CD4-positive, alpha-beta T cell treated with Interleukin-15 for 4 hours (primary cell): ENCODE data around the gene CPNE4.

Source experiments
- DNase-seq: peaks from one replicate; pipeline ENCODE4 v3.0.0-alpha.2; 2020; ENCODE audit warnings: low spot score

The CPNE4 gene

DNA sequence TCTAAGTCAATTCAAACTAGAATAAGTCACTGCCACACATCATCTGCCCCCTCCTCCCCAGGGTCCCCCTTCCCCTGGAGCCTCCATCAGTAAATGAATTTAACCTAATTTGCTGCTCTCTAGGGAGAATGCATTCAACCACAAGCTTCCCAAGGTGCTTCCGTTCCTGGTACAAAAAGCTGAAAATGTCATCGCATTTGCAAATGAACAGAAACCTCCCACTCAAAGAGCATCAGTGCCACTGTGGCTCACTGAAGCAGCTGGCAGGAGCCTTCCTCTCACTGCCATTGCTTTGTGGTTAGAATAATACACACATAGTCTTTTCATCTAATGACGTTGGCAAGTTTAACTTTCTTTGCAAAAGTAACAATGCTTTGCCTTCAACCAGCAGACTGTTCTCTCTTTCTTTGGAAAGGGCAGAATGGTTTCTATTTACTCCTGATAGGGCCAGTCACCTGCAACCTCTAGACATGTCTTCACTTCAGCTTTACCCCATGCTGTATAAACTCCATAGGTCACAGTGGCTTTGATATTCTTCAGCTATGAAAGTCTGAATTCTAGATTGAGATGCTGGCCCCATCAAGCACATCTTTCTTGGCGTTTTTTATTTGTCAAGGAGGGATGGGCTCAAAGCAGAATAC lies 238.1 kb downstream of the CPNE4 start:
- no peak for DNase-seq

DNA sequence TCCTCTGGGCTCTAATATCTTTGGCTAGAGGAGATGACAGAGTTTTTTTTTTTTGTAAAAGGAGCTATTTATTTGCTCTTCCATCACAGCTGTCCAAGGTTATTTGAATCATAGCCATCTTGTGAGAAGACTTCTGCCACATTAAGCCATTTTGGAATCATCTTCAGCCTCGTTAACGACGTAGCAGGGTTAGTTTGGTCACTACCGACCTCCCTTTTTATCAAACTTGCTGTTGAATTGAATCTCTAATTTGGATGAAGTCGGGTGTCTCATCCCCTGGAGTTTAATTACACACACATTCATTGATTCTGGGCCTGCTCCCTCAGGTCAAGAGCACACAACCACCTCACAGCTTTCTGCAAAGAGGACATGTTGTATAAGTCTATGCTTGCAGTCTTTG lies 238.7 kb downstream of the CPNE4 start:
- DNase-seq, result no peak

DNA sequence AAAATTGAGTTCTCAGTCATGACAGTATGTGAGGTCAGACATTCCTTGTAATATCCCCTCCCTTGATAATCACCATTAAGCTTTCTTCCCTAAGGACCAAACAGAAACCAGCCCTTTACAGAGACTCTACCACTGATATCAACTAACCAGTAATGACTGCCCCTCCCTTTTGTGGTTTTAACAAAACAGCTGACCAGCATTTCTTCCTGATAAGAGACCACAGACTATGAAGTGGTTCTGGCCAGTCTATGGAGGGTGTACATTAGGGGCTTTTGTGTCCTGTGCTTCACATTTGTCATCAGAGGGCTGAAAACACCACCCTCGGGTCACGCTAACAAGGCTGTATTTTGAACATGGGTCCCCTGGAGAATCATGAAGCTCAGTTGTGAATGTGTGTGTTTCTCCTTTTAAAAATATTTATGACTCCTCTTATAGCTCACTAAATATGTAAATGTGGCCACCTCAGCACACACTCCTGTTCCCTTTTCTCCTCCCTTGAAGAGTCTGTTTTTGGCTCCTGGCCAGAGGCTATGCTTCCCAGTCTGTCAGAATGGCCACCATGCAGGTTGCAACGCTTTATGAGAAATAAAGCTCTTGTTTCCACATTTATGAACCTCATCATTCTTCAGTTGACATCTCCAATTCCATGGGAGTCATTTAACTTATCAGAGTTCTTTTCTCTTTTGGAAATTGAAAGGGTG lies 239.3 kb downstream of the CPNE4 start:
- DNase-seq, result no peak

DNA sequence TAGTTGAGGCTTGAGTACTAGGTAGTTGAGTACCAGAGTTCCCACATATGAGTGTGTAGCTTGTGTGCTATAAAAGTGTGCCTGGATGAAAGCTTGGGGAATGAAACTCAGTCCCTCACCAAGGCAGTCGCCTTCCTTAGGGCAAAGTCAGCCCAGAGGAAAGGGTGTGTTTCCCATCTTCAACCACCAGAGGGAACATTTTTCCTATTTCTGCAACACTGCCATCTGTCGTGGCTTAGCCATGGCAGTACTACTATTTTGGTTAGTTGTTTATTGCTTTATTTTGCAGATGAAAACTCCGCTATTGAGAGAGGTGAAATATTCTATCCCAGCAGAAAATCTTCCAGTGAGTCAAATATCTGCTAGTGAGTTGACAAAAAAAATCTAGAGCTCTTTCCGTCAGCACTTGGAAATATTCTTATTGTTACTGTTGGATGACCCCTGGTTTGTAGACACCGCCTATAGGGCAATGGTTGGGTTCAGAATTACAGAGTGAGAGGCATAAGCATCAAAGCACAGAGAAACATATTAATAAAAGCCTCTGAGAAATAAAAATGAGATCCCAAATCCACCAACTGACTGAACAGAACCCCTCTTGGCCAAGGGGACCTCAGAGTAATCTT lies 239.9 kb downstream of the CPNE4 start:
- DNase-seq, result peak; percentile 34

DNA sequence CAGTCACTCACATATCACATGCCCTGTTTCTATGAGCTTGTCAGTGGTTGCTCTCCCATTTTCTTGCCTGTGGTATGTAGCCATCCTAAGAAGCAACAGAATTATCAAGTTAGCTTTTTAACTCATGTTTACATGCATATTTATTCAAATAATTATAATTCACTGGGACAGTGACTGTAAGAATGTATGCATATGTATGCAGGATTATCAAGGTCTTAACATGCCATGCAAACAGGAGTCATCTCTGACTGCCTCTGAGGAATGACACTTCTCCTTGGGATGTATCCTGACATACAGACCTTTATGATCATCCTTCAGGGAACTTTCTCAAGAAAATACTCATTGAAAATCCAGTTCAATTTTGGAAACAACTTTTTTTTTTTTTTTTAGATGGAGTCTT lies 240.9 kb downstream of the CPNE4 start:
- DNase-seq, result no peak

DNA sequence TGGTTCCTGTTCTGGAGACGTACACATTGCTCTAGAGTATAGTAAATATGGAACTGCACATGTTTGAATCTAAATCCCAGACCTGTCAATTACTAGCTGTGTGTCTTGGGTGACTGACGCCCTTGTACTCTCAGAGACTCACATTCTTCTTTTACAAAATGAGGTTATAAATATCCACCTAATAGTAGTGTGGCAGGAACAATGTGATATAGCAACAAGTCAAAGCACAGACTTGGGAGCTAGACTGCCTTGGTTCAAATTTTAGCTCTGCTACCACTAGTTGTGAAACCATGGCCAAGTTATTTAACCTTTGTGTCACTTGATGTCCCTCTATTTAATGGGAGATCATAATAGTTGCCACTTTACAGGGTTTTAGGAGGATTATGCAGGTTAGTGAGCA lies 245.6 kb downstream of the CPNE4 start:
- no peak for DNase-seq

DNA sequence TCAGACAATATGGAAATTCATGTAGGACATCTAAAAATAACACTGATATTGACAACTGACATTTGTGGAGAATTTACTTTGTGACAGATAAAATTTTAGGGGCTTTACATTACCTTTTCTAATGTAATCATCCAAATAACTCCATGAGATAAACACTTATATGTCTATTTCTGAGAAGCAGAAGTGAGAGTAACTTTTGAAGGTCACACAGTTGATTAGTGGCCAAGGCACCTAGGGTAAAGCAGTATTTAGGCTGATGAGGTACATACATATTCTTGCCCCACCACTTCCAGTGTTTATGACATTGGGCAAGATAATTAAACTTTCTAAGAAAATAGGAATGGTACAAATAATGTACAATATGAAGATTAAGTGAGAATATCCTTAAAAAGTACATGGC lies 248.4 kb downstream of the CPNE4 start:
- no peak for DNase-seq

DNA sequence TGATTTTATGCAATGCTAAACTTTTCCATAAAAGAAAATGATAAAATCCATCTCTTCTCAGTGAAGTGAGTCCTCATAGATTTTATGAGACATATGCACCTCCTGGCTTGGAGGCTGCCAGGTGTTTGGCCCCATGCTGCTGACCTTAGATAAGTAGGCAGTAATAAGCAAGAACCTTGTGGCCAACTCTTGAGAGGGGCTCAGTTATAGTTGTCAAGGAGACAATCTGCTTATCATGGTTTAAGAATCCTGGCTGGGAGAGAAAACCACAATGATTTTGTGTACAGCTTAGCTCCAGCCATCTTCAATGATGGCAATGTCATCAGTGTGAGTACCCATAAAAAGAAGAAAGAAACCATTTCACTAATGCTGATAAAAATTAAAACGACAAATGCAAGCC lies 252.1 kb downstream of the CPNE4 start:
- no peak for DNase-seq

DNA sequence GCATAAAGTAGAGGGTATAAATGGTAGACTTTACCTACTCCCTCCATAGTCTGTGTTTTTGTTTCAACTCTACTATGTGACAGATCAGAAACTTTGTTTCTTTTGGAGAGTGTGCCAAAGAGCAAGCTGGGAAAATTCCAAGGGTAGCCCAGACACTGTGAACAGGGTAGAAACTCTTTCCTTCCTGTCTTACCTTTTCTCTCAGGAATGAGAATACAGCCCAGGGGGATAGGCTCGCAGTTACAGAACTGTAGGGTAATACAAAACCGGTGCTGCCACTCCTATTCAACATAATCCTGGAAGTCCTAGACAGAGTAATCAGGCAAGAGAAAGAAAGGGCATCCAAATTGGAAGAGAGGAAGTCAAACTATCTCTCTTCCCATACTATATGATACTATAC lies 256.3 kb downstream of the CPNE4 start:
- no peak for DNase-seq

DNA sequence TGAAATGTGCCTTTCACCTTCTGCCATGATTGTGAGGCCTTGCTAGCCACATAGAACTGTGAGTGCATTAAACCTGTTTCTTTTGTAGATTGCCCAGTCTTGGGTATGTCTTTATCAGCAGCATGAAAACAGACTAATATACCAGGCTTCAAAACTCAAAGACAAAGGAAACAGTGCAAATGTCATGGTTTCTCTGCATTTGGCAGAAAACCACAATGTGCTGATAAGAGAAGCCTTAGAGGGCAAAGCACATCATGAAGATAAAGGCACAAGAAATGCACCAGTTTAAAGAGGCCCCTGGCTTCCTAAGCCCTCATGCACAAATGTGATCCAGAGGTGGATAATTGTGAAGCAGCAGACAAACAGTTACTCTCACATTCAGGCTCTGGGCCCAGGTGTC lies 259.2 kb downstream of the CPNE4 start:
- DNase-seq, result no peak

DNA sequence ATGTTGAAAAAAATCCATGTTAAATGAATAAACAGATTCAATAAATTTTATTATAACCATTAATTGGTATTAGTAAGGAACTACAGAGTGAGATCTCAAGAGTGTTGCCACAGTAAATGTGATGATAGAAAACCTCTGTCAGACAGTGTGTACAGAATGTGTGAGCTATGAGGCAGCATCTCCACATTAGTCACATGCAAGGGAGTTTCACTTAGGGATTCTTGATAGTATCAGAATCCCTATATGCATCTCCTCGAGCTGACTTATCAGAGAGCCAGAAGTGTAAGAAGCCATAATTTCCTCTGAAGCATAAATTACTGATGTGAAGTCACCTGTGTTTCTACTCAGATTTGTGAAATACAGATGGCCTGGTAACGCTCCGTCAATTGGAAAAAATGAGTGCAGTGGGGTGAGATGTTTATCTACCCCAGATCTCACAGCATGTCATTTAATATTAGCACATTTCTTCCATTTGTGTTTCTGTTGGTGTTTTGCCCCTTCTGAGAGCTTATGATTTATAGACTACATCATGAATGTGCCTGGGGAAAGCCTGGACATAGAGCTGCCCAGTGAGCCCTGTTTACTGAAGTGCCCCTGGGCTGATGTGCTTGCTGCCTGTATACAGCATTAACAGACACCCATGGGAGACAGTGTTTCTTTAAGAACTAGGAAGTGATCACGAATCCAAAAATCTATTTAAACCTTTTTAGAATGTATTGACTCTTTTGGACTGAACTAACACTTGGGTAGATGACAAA lies 262.4 kb downstream of the CPNE4 start:
- DNase-seq, result no peak

DNA sequence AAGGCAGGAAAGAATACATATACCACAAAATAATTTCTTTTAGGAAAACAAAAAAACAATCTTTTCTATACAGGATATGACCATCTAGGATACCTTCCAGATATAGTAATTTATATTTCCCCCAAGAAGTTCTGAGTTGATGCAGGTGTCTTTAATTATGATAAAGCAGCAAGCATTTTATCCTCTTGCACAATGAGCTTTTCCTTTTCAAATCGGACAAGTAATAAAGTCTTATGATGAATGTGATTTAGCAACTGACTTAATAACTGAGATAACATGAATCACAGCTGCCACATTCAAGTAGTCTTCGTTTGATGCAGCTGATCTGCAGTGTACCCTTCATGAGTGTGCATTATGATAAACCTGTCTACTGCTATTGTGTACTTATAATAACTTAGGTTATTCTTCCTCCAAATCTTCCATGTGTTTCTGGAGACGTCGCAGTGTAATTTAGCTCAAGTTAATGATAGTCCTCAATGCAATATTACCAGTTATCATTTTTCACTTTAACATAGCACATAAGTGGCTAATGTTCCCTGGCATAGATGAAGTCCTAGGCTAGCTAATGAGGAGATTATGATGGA lies 271.7 kb downstream of the CPNE4 start:
- DNase-seq, result no peak

DNA sequence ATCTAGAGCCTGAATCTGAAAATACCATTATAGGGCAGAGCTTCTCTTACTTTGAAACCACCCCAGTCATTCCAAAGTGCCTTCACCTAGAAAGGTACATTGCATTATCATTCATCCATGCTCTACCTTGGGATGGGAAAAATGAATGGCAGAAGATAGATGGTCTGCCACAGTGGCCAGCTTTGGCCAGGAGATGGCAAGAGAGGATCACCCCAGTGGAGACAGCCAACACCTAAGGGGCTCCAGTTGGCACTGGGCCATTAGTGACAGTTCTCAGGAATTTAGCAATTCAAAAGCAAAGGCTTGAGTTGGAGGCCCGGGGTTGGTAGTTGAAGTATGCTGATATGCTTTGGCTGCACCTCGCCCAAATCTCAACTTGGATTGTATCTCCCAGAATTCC lies 278.4 kb downstream of the CPNE4 start:
- DNase-seq, result no peak

DNA sequence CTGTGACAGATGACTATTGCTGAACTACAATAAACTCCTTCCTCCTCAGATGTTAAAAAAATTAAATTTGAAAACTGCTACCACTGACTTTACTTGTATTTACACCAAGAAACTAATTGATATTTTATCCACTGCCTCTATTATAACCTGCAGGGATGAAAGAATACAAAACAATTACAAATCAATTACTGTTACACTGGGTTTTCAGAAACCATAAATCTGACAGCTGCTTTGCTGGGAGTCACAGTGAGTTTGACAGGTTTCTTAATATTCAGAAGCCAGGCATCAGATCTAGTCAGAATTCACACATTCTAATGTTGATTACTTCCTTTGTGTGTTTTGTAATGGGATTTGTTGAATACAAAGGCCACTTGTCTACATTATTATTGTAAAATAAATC lies 279.4 kb downstream of the CPNE4 start:
- DNase-seq, result no peak

DNA sequence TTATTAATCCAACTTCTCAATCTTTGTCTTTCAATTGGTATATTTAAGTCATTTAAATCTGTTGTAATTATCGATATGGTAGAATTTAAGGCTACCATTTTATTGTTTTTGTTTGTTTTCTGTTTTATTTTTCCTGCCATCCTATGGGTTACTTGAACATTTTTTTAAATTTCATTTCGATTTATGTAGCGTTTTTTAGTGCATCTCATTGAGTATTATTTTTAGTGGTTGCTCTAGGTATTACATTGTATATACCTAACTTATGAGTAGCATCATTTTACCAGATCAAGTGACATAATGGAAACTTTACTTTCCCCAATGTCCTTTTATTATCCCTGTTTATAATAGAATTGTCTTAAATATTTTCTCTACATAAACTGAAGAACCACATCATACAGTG lies 284.6 kb downstream of the CPNE4 start:
- no peak for DNase-seq

DNA sequence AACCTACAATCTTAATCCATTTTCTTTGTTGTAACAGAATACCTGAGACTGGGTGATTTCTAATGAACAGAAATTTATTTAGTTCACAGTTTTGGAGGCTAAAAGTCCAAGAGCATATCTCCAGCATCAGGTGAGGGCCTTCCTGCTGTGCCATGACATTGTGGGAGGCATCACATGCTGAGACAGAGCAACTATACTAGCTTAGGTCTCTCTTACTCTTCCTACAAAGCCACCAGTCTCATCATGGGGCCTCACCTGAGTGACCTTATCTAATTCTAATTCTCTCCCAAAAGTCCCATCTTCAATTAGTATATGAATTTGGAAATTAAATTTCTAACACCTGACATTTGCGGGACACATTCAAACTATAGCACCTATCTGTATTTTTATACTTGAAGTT lies 285.0 kb downstream of the CPNE4 start:
- no peak for DNase-seq

DNA sequence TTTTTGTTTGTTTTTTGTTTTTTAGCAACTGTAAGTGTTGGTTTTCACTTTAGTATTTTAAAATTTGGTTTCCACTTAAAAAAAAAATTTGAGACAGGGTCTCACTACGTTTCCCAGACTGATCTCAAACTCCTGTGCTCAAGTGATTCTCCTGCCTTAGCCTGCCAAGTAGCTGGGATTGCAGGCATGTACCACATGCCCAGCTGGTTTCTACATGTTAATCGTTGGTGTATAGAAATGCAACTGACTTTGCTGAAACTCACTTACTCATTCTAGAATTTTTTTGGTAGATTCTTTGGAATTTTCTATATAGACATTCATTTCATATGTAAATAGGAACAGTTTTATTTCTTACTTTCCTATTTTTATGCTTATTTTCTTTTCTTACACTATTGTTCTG lies 287.3 kb downstream of the CPNE4 start:
- no peak for DNase-seq

DNA sequence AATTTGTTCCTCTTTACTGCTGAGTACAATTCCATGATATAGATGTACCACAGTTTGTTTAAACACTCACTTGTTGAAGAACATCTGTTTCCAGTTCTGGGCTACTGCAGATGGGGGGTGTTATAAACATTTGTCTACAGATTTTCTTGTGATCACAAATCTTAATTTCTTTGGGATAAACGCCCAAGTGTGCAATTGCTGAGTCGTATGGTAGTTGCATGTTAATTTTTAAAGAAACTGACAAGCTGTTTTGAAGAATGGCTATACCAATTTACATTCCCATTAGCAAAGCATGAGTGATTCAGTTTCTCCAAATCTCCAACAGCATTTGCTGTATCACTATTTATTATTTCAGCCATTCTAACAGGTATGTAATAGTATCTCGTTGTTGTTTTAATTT lies 290.0 kb downstream of the CPNE4 start:
- DNase-seq, result no peak

DNA sequence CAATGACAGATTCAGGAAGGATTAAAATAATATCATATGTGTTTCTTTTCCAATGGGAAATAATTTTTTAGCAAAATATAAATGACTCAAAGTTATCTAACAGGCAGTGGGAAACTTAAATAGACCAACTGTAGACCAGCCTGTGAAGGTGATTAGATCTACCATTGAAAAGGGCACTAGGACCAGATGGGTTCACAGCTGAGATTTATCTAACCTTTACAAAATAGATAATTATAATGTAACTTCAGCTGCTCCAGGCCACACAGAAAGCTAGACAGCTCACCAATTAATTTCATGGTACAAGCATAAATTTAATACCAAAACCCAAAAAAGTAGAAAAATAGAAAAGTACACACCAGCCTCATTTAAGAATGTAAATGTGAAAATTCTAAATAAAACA lies 291.7 kb downstream of the CPNE4 start:
- no peak for DNase-seq

DNA sequence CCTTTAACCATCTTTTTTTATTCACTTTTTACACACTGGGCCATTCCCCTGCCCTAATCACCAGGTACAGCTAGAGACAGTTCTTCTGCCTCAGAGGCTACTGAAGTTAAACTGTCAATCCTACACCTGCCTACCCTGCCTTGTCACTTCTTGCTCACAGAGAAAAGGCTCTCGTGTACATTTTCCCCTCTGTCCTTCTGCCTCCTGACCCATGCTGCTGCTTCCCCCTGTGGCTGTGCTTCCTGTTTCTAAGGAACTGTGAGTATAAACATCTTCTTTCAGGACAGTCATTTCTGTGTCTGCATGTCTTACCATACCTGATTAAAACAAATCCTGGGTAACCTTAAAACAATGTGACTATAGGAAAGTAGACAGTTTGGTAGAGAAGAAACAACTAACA lies 295.6 kb downstream of the CPNE4 start:
- no peak for DNase-seq

DNA sequence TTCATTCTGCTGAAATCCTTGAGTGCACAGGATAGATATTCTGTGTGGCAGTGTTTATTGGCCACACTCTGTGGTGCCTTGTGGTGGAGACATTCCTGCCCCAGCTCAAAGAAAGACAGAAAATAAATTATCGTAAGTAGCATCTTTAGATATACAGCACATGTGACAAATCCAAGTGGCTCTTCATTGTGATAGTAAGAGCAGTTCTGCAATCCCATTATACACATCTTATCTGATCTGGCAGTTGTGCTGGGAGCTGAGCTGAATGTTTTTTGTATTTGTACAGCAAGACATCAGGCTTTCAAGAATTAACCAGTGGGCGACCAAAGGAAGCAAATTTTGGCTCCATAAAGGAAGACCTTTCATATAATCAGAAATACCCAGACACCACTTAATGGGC lies 296.7 kb downstream of the CPNE4 start:
- DNase-seq, result no peak

DNA sequence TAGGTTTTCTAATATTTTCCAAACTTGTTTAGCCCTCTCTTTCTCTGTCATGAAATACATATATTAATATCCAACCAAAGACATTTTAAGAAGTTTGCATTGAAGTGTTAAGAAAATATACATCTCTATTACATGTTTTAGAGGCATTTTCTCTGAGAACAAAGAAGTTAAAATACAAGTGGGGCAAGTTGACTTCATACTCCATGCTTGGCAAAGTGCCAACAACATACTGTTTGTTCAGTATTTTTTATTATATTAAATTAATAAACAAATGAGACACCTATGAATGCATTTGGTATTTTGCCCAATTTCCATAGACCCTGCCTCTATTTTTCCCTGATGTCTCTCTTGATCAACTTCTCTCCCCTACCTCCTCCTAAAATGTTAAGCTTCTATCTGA lies 299.3 kb downstream of the CPNE4 start:
- no peak for DNase-seq

DNA sequence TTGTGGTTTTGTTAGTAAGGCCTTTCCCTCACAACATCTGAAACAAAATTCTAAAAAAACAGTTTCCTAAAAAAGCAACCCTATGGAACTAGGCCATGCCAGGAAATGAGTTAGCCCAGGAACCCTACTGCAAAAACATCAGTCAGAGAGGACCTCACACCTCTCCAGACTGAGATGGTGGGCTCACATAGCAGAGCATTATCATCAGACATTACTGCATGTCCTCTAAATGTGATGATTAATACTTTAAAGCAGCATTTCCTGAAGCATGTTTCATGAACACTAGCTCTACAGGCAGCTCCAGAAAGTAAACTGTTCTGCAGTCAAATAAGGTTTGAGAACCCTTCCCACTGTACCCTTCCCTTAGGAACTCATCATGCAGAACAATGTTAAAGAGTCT lies 299.7 kb downstream of the CPNE4 start:
- no peak for DNase-seq
